ENCODE results near the gene ZNF569. TPM values are rescaled to one million over a fixed set of nuclear protein-coding genes. Genes with fewer than 3 reads are reported as not detected.
"Not testable (repeated sequence)": the region's sequence is repeated elsewhere in the genome, so short reads cannot be mapped to it uniquely, and the experiment has no call there.

The ZNF569 gene
- total RNA-seq, 6 experiments from 2014 or later = 1.2 to 2.6 (median 1.8) TPM

DNA sequence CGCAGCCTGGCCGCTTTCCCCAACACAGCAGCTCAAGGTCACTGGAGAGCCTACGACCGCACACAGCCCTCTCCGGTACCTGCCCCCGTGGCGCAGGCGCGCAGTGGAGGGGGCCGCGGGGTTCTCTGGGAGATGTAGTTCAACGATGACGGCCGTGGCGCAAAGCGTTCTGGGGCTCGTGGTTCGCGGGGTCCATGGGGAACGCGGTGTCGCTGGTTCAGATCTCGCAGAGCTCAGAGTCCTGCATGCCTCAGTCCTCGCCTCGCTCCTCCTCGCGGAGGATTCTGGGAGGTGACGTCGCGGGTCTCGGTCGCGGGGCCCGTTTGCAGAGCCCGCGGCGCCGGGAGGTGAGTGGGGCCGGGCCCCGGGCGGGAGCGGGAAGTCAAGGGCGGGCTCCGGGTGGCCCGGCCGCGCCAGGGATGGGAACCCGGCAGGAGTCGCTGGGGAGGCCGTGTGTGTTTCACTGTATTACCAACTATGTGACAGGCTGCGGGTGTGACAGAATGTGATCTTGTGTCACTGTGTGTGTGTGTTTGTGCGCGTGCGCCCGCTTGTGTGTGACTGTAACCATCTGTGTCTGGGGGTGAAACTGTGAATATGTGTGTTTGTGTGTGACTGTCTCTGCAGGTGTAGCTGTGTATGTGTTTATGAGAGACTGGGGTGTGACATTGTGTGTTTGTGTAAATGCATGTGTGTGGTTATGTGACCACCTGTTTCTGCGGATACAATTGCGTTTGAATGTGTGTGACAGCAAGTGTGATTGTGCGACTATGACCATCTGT is 96.2 kb downstream of the ZNF569 start, which contains the start of gene ZNF527:
Gene ZNF527, plus strand, starts transcription at position 220 of the 782 bp plus-strand sequence. CDS start 3,100 bp downstream, outside the sequence.
- Histone ChIP-seq H3K36me3 (peaks cover 0 to 12% (median 5%) of the 10 kb centered on the region in 4 donors), H3K27me3 (no peaks in the 10 kb centered on the region), H3K27ac (peak within 1 kb of the TSS; percentile 66 to 86 (median 83)), H3K4me1 (peaks cover 0 to 3% (median 2%) of the 10 kb centered on the region in 4 donors), H3K4me3 (peak within 1 kb of the TSS; percentile 67 to 88 (median 81)), H3K9me3 (peaks cover 0 to 7% (median 0%) of the 10 kb centered on the region in 4 donors)
- ATAC-seq (peak; percentile 99), DNase-seq (peak; percentile 97 to 99 (median 98))
- intact Hi-C loops (cut with DNase I) = no loop called here
- WGBS (ENCODE audit: insufficient coverage, low coverage, low lambda C conversion rate, missing lambda C conversion rate) = 7% methylated on average over 13 of the region's 58 CpGs
- TF ChIP-seq POLR2A (IDR thresholded peaks at IDR 0.05) = peak; percentile 80
- TF ChIP-seq CTCF (IDR thresholded peaks at IDR 0.05) = peak in 1 of 4 donors; percentile 3

GRCh38 chr19:37370386-37370879 is 96.8 kb downstream of the ZNF569 start:
- intact Hi-C loops (cut with DNase I); H3K4me1 ChIP-seq; H3K27me3 ChIP-seq; ATAC-seq; H3K9me3 ChIP-seq; H3K36me3 ChIP-seq: not testable (repeated sequence)
- peak overlapping the region; percentile 16 to 86 (median 83) for H3K27ac ChIP-seq
- peak overlapping the region; percentile 67 to 88 (median 81) for H3K4me3 ChIP-seq
- DNase-seq = peak in 1 of 3 donors; percentile 21
- WGBS (ENCODE audit: insufficient coverage, low coverage, low lambda C conversion rate, missing lambda C conversion rate) = 18% methylated on average over 16 of the region's 18 CpGs

GRCh38 chr19:37362733-37363132 is 104.5 kb downstream of the ZNF569 start:
- WGBS (ENCODE audit: insufficient coverage, low coverage, low lambda C conversion rate, missing lambda C conversion rate) = 100% methylated on average over 1 of the region's 6 CpGs
- H3K9me3 ChIP-seq = peaks cover 0 to 8% (median 3%) of the 10 kb centered on the region in 4 donors
- no peak for TF ChIP-seq CTCF (IDR thresholded peaks at IDR 0.05)
- TF ChIP-seq POLR2A (IDR thresholded peaks at IDR 0.05) = no peak
- no peak for ATAC-seq
- H3K4me3 ChIP-seq = no peak overlapping the region
- peaks cover 0 to 22% (median 8%) of the 10 kb centered on the region in 4 donors for H3K36me3 ChIP-seq
- no peak overlapping the region for H3K27ac ChIP-seq
- no peaks in the 10 kb centered on the region for H3K27me3 ChIP-seq
- DNase-seq = no peak
- no peaks in the 10 kb centered on the region for H3K4me1 ChIP-seq
- intact Hi-C loops (cut with DNase I) = no loop called here

- DNase-seq (no peak), ATAC-seq (no peak)
- 100% methylated on average over 1 of the region's 1 CpG for WGBS (ENCODE audit: insufficient coverage, low coverage, low lambda C conversion rate, missing lambda C conversion rate)
- Histone ChIP-seq H3K27me3 (no peaks in the 10 kb centered on the region), H3K36me3 (peaks cover 0 to 22% (median 8%) of the 10 kb centered on the region in 4 donors), H3K27ac (no peak overlapping the region), H3K4me3 (no peak overlapping the region), H3K4me1 (no peaks in the 10 kb centered on the region), H3K9me3 (peaks cover 0 to 8% (median 3%) of the 10 kb centered on the region in 4 donors)
- TF ChIP-seq CTCF (IDR thresholded peaks at IDR 0.05) = no peak
- no peak for TF ChIP-seq POLR2A (IDR thresholded peaks at IDR 0.05)
- intact Hi-C loops (cut with DNase I) = no loop called here
These were observed 105.2 kb downstream of the ZNF569 start for GRCh38 chr19:37361994-37362393.

Other genes starting within 250 kb of the ZNF569 start
- 1 to 10 TPM; 2.5 to 4.4 (median 2.7) TPM for gene ZNF383, start 249.2 kb downstream of the ZNF569 start, total RNA-seq
- gene ZNF527, start 96.3 kb downstream of the ZNF569 start, total RNA-seq = 1 to 10 TPM; 2.2 to 3.4 (median 2.6) TPM
- gene ZNF570, start 1.9 kb upstream of the ZNF569 start, total RNA-seq = 1 to 10 TPM in 5 of 6 experiments, under 1 TPM in 1; 0.93 to 2.0 (median 1.5) TPM
- gene ZNF793, start 39.5 kb upstream of the ZNF569 start, total RNA-seq = under 1 TPM; 0.18 to 0.80 (median 0.36) TPM
- 1 to 10 TPM; 1.2 to 3.0 (median 1.7) TPM for gene ZNF571, start 127.3 kb upstream of the ZNF569 start, total RNA-seq
- gene ZNF540, start 127.4 kb upstream of the ZNF569 start, total RNA-seq = 1 to 10 TPM in 4 of 6 experiments, under 1 TPM in 2; 0.37 to 2.1 (median 1.1) TPM
- gene ZFP30, start 188.0 kb upstream of the ZNF569 start, total RNA-seq = 1 to 10 TPM; 2.9 to 5.0 (median 4.0) TPM

All from right lobe of liver (tissue), 6 donors.